Activated naive CD8-positive, alpha-beta T cell treated with anti-CD3 and anti-CD28 coated beads, Interleukin-2, amount 50 U/mL, for 24 hours (primary cell): ENCODE measurements around the gene KIDINS220.
"Not testable (repeated sequence)": the region's sequence is repeated elsewhere in the genome, so short reads cannot be mapped to it uniquely, and the experiment has no call there.

ENCODE experiments used
- ATAC-seq: fragments of 150-1000 bp; cut with Tn5 transposase; one replicate; pipeline ENCODE4 v1.10.0; 2021
- DNase-seq: peaks from one replicate; pipeline ENCODE4 v3.0.0; 2021
- H3K27ac Mint-ChIP-seq: one replicate; pipeline ENCODE4 v1.8.0; 2021; ENCODE audit warnings: mild to moderate bottlenecking, mixed read lengths
- H3K27me3 Mint-ChIP-seq: one replicate; pipeline ENCODE4 v1.8.0; 2021; ENCODE audit warnings: mixed read lengths
- H3K36me3 Mint-ChIP-seq: one replicate; pipeline ENCODE4 v1.8.0; 2021; ENCODE audit warnings: low read depth, mixed read lengths
- H3K4me1 Mint-ChIP-seq: one replicate; pipeline ENCODE4 v1.8.0; 2021; ENCODE audit warnings: mixed read lengths
- H3K4me3 Mint-ChIP-seq: one replicate; pipeline ENCODE4 v1.8.0; 2021; ENCODE audit warnings: mild to moderate bottlenecking, moderate library complexity, mixed read lengths
- H3K9me3 Mint-ChIP-seq: one replicate; pipeline ENCODE4 v1.8.0; 2021; ENCODE audit warnings: mixed read lengths

Gene KIDINS220

GRCh38 chr2:8767324-8767723, 70.1 kb downstream of the KIDINS220 start:
- ATAC-seq (no peak), DNase-seq (no peak)
- no peaks in the 10 kb centered on the region for H3K4me1 Mint-ChIP-seq
- no peaks in the 10 kb centered on the region for H3K9me3 Mint-ChIP-seq
- H3K27me3 Mint-ChIP-seq: no peaks in the 10 kb centered on the region
- no peak overlapping the region for H3K27ac Mint-ChIP-seq
- H3K4me3 Mint-ChIP-seq: no peak overlapping the region
- H3K36me3 Mint-ChIP-seq: peaks cover 25% of the 10 kb centered on the region

GRCh38 chr2:8761529-8762164, 75.8 kb downstream of the KIDINS220 start:
- Mint-ChIP-seq H3K36me3 (peaks cover 40% of the 10 kb centered on the region), H3K9me3 (peaks cover 10% of the 10 kb centered on the region), H3K4me1 (no peaks in the 10 kb centered on the region), H3K4me3 (no peak overlapping the region), H3K27me3 (no peaks in the 10 kb centered on the region), H3K27ac (no peak overlapping the region)
- ATAC-seq: no peak
- no peak for DNase-seq

- DNase-seq: no peak
- peaks cover 15% of the 10 kb centered on the region for H3K9me3 Mint-ChIP-seq
- no peak overlapping the region for H3K4me3 Mint-ChIP-seq
- ATAC-seq: no peak
- H3K27ac Mint-ChIP-seq: no peak overlapping the region
- peaks cover 6% of the 10 kb centered on the region for H3K4me1 Mint-ChIP-seq
- peaks cover 45% of the 10 kb centered on the region for H3K36me3 Mint-ChIP-seq
- H3K27me3 Mint-ChIP-seq: no peaks in the 10 kb centered on the region
These were observed 80.7 kb downstream of the KIDINS220 start for GRCh38 chr2:8756716-8757115.

- no peak for ATAC-seq
- no peak for DNase-seq
- peaks cover 45% of the 10 kb centered on the region for H3K36me3 Mint-ChIP-seq
These were observed 81.2 kb downstream of the KIDINS220 start for GRCh38 chr2:8756230-8756629.

GRCh38 chr2:8754106-8754776, 83.2 kb downstream of the KIDINS220 start:
- DNase-seq: no peak
- Mint-ChIP-seq H3K4me1 (peaks cover 6% of the 10 kb centered on the region), H3K27ac (no peak overlapping the region), H3K4me3 (no peak overlapping the region), H3K27me3 (no peaks in the 10 kb centered on the region), H3K9me3 (peaks cover 15% of the 10 kb centered on the region), H3K36me3 (peaks cover 47% of the 10 kb centered on the region)
- no peak for ATAC-seq

More at GRCh38 chr2:8756230-8756629, 81.2 kb downstream of the KIDINS220 start:
- Mint-ChIP-seq H3K4me3 (no peak overlapping the region), H3K27ac (no peak overlapping the region), H3K4me1 (peaks cover 6% of the 10 kb centered on the region), H3K9me3 (peaks cover 15% of the 10 kb centered on the region), H3K27me3 (no peaks in the 10 kb centered on the region)

GRCh38 chr2:8753609-8754008, 83.8 kb downstream of the KIDINS220 start:
- ATAC-seq: no peak
- Mint-ChIP-seq H3K27me3 (no peaks in the 10 kb centered on the region), H3K9me3 (peaks cover 15% of the 10 kb centered on the region), H3K4me1 (peaks cover 6% of the 10 kb centered on the region), H3K36me3 (peaks cover 41% of the 10 kb centered on the region), H3K27ac (no peak overlapping the region), H3K4me3 (no peak overlapping the region)
- no peak for DNase-seq

GRCh38 chr2:8752385-8752784, 85.0 kb downstream of the KIDINS220 start:
- Mint-ChIP-seq H3K36me3 (peaks cover 30% of the 10 kb centered on the region), H3K27me3 (no peaks in the 10 kb centered on the region), H3K27ac (no peak overlapping the region), H3K4me3 (no peak overlapping the region), H3K9me3 (peaks cover 8% of the 10 kb centered on the region), H3K4me1 (peaks cover 6% of the 10 kb centered on the region)
- ATAC-seq (no peak), DNase-seq (no peak)

- peaks cover 13% of the 10 kb centered on the region for H3K36me3 Mint-ChIP-seq
- no peak overlapping the region for H3K27ac Mint-ChIP-seq
- no peaks in the 10 kb centered on the region for H3K27me3 Mint-ChIP-seq
- DNase-seq (no peak), ATAC-seq (no peak)
- no peak overlapping the region for H3K4me3 Mint-ChIP-seq
- H3K9me3 Mint-ChIP-seq: no peaks in the 10 kb centered on the region
- H3K4me1 Mint-ChIP-seq: peaks cover 6% of the 10 kb centered on the region
These were observed 87.2 kb downstream of the KIDINS220 start for GRCh38 chr2:8750221-8750620.

- no peak for DNase-seq
- Mint-ChIP-seq H3K9me3 (no peaks in the 10 kb centered on the region), H3K27me3 (no peaks in the 10 kb centered on the region), H3K4me1 (no peaks in the 10 kb centered on the region), H3K4me3 (no peak overlapping the region), H3K27ac (no peak overlapping the region), H3K36me3 (peaks cover 3% of the 10 kb centered on the region)
- ATAC-seq: no peak
These were observed 94.2 kb downstream of the KIDINS220 start for GRCh38 chr2:8743261-8743660.

- H3K27ac Mint-ChIP-seq: no peak overlapping the region
- ATAC-seq (no peak), DNase-seq (no peak)
- no peaks in the 10 kb centered on the region for H3K4me1 Mint-ChIP-seq
- H3K4me3 Mint-ChIP-seq: no peak overlapping the region
- H3K27me3 Mint-ChIP-seq: no peaks in the 10 kb centered on the region
- H3K9me3 Mint-ChIP-seq: no peaks in the 10 kb centered on the region
- H3K36me3 Mint-ChIP-seq: peaks cover 1% of the 10 kb centered on the region
These were observed 97.3 kb downstream of the KIDINS220 start for GRCh38 chr2:8740136-8740535.

- ATAC-seq (no peak), DNase-seq (no peak)
- Mint-ChIP-seq H3K4me3 (no peak overlapping the region), H3K9me3 (no peaks in the 10 kb centered on the region), H3K27ac (no peak overlapping the region), H3K27me3 (no peaks in the 10 kb centered on the region), H3K4me1 (no peaks in the 10 kb centered on the region), H3K36me3 (peaks cover 8% of the 10 kb centered on the region)
These were observed 99.7 kb downstream of the KIDINS220 start for GRCh38 chr2:8737571-8738175.

GRCh38 chr2:8732601-8733000, 104.8 kb downstream of the KIDINS220 start:
- H3K4me3 Mint-ChIP-seq: no peak overlapping the region
- no peak for DNase-seq
- no peak for ATAC-seq
- H3K36me3 Mint-ChIP-seq: peaks cover 26% of the 10 kb centered on the region
- H3K4me1 Mint-ChIP-seq: no peaks in the 10 kb centered on the region
- no peaks in the 10 kb centered on the region for H3K9me3 Mint-ChIP-seq
- H3K27me3 Mint-ChIP-seq: no peaks in the 10 kb centered on the region
- H3K27ac Mint-ChIP-seq: no peak overlapping the region

GRCh38 chr2:8729939-8730338, 107.5 kb downstream of the KIDINS220 start:
- Mint-ChIP-seq H3K4me1 (no peaks in the 10 kb centered on the region), H3K9me3 (no peaks in the 10 kb centered on the region), H3K36me3 (peaks cover 26% of the 10 kb centered on the region), H3K27me3 (no peaks in the 10 kb centered on the region), H3K27ac (no peak overlapping the region), H3K4me3 (no peak overlapping the region)
- ATAC-seq (no peak), DNase-seq (no peak)

- H3K4me1 Mint-ChIP-seq, H3K27ac Mint-ChIP-seq, H3K27me3 Mint-ChIP-seq, H3K9me3 Mint-ChIP-seq, H3K4me3 Mint-ChIP-seq, DNase-seq, ATAC-seq: not testable (repeated sequence)
- peaks cover 26% of the 10 kb centered on the region for H3K36me3 Mint-ChIP-seq
These were observed 108.3 kb downstream of the KIDINS220 start for GRCh38 chr2:8729101-8729500.

- no peaks in the 10 kb centered on the region for H3K4me1 Mint-ChIP-seq
- DNase-seq: no peak
- H3K36me3 Mint-ChIP-seq: peaks cover 26% of the 10 kb centered on the region
- no peaks in the 10 kb centered on the region for H3K9me3 Mint-ChIP-seq
- no peak for ATAC-seq
- no peaks in the 10 kb centered on the region for H3K27me3 Mint-ChIP-seq
- H3K4me3 Mint-ChIP-seq: no peak overlapping the region
- peak overlapping the region; percentile 55 for H3K27ac Mint-ChIP-seq
These were observed 109.0 kb downstream of the KIDINS220 start for GRCh38 chr2:8728305-8729015.
